ENCODE measurements around the gene PTH2R. TPM values are rescaled to one million over a fixed set of nuclear protein-coding genes. Genes with fewer than 3 reads are reported as not detected.

PTH2R gene
- total RNA-seq, 1 donor from 2014 or later, result not detected

- Histone ChIP-seq H3K9me3 (no peaks in the 10 kb centered on the region), H3K36me3 (no peaks in the 10 kb centered on the region), H3K27ac (no peak overlapping the region), H3K4me1 (no peaks in the 10 kb centered on the region), H3K4me3 (no peak overlapping the region), H3K27me3 (no peaks in the 10 kb centered on the region)
- TF ChIP-seq, protein P1, sequence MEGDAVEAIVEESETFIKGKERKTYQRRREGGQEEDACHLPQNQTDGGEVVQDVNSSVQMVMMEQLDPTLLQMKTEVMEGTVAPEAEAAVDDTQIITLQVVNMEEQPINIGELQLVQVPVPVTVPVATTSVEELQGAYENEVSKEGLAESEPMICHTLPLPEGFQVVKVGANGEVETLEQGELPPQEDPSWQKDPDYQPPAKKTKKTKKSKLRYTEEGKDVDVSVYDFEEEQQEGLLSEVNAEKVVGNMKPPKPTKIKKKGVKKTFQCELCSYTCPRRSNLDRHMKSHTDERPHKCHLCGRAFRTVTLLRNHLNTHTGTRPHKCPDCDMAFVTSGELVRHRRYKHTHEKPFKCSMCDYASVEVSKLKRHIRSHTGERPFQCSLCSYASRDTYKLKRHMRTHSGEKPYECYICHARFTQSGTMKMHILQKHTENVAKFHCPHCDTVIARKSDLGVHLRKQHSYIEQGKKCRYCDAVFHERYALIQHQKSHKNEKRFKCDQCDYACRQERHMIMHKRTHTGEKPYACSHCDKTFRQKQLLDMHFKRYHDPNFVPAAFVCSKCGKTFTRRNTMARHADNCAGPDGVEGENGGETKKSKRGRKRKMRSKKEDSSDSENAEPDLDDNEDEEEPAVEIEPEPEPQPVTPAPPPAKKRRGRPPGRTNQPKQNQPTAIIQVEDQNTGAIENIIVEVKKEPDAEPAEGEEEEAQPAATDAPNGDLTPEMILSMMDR (IDR thresholded peaks at IDR 0.05), result no peak
- no peak for TF ChIP-seq POLR2A (IDR thresholded peaks at IDR 0.05)
- TF ChIP-seq POLR2AphosphoS5 (IDR thresholded peaks at IDR 0.05; ENCODE audit: insufficient read depth in 1 of 2, low read depth in 1 of 2), result no peak
- DNase-seq (ENCODE audit: extremely low spot score in 2 of 2), result no peak
- intact Hi-C loops (cut with DNase I), result no loop called here
Observed at GRCh38 chr2:208369091-208369490, 37.5 kb upstream of the PTH2R start.

DNA sequence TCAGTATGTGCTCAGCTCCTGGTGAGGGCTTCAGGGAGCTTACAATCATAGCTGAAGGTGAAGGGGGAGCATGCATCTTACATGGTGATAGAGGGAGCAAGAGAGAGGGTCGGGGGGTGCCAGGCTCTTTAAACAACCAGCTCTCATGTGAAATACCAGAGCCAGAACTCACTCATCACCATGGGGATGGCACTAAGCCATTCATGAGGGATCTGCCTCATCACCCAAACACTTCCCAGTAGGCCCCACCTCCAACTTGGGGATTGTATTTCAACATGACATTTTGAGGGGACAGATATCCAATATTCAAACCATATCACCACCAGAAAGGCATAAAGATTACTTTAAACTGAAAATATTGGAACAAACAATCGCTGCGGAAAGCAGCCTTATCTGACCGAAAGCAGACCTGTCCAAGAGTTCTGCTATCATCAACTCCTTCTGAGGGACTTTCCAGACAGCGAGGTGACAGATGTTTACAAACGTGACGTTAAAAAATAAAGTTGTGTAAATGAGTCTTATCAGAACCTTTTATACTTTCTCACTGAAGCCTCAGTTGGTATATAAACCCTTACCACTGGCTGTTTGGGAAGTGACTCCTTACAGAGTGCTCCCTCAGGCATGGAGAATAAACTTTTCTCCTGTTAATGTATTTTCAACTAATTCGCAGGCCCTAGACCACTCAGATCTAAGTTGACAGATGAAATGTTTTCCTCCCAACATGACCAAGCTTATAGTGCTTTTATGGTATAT, 35.5 kb upstream of the PTH2R start:
- Histone ChIP-seq H3K27ac (no peak overlapping the region), H3K4me1 (no peaks in the 10 kb centered on the region), H3K27me3 (no peaks in the 10 kb centered on the region), H3K9me3 (no peaks in the 10 kb centered on the region), H3K36me3 (no peaks in the 10 kb centered on the region), H3K4me3 (no peak overlapping the region)
- intact Hi-C loops (cut with DNase I), result no loop called here
- TF ChIP-seq, protein P1 (IDR thresholded peaks at IDR 0.05), result no peak
- TF ChIP-seq POLR2A (IDR thresholded peaks at IDR 0.05) (no peak), POLR2AphosphoS5 (IDR thresholded peaks at IDR 0.05; ENCODE audit: insufficient read depth in 1 of 2, low read depth in 1 of 2) (no peak)
- no peak for DNase-seq (ENCODE audit: extremely low spot score in 2 of 2)

DNA sequence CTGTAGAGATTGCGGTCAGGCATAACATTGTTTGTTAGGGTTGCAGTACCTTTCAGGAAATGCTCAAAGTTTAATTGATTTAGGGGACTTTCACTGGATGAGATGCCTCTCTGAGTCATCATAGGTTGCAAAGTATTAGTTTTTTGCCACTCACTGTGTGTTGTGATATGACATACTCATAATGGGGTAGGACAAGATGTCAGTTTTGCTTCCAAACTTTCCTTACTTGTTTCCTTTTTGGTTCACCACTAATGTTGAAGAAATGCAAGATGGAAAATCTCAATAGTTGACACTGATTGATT, 35.0 kb upstream of the PTH2R start:
- Histone ChIP-seq H3K36me3 (no peaks in the 10 kb centered on the region), H3K27ac (no peak overlapping the region), H3K9me3 (no peaks in the 10 kb centered on the region), H3K27me3 (no peaks in the 10 kb centered on the region), H3K4me1 (no peaks in the 10 kb centered on the region), H3K4me3 (no peak overlapping the region)
- intact Hi-C loops (cut with DNase I), result no loop called here
- TF ChIP-seq POLR2AphosphoS5 (IDR thresholded peaks at IDR 0.05; ENCODE audit: insufficient read depth in 1 of 2, low read depth in 1 of 2) (no peak), POLR2A (IDR thresholded peaks at IDR 0.05) (no peak)
- TF ChIP-seq, protein P1 (IDR thresholded peaks at IDR 0.05), result no peak
- DNase-seq (ENCODE audit: extremely low spot score in 2 of 2), result no peak

DNA sequence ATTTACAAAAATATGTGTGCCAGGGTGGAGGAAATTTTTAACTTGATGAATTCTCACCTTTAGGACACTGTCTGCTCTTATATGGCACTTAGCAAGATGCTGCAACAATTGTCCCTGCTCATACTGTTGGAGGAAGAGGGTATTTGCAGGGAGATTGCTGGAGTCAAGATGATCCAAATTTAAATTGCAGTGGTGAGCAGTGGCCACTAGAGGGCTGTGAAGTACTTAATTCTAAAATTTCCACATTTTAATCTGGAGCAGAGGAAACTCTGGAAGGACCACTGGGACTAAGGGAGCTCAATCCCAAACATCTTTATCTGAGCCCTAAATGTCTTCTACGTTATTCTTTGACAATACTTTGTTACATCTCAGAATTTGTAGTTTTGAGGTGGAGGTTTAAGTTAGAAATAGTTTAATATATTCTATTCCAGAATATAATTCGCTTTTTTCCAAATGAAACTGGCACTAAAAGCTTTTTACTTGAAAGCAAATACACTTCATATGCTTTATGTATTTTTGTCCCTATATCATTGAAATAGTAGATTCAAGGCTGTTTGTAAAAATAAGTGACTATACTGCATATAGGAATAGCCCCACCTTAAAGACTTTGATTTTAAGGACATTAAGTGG, 33.0 kb upstream of the PTH2R start:
- DNase-seq (ENCODE audit: extremely low spot score in 2 of 2), result no peak
- intact Hi-C loops (cut with DNase I), result no loop called here

More for the DNA sequence above, 33.0 kb upstream of the PTH2R start:
- TF ChIP-seq POLR2AphosphoS5 (IDR thresholded peaks at IDR 0.05; ENCODE audit: insufficient read depth in 1 of 2, low read depth in 1 of 2) (no peak), POLR2A (IDR thresholded peaks at IDR 0.05) (no peak)
- TF ChIP-seq, protein P1 (IDR thresholded peaks at IDR 0.05), result peak; percentile 67 to 78 (median 68)
- no peaks in the 10 kb centered on the region for H3K4me1 ChIP-seq
- H3K27ac ChIP-seq, result no peak overlapping the region
- H3K9me3 ChIP-seq, result no peaks in the 10 kb centered on the region
- no peak overlapping the region for H3K4me3 ChIP-seq
- no peaks in the 10 kb centered on the region for H3K36me3 ChIP-seq
- H3K27me3 ChIP-seq, result no peaks in the 10 kb centered on the region
